Testis (tissue), 2 donors: Measurements from ENCODE around the gene PRELP.

Source experiments
- CTCF ChIP-seq, 3 experiments: fragments of 450-650 bp in 2 of 3; fragments of 200-600 bp in 1 of 3; sonication (generic) in 1 of 3; IDR thresholded peaks; one replicate each; pipeline ENCODE4 v1.5.1; 2016 to 2019; ENCODE audit warnings: antibody characterized with exemption in 3 of 3, mild to moderate bottlenecking in 2 of 3, moderate library complexity in 1 of 3
- POLR2A ChIP-seq: fragments of 450-650 bp; IDR thresholded peaks from one replicate; pipeline ENCODE4 v1.6.1; 2017; ENCODE audit warnings: antibody characterized with exemption, mild to moderate bottlenecking, moderate library complexity

- no peak for TF ChIP-seq CTCF (IDR thresholded peaks at IDR 0.05)
- no peak for TF ChIP-seq POLR2A
Observed at GRCh38 chr1:203453616-203454015, 22.0 kb upstream of the PRELP start.
